SH-SY5Y (cell line): ENCODE data around the gene PIGW.

ENCODE experiments used
- GATA2 ChIP-seq: IDR thresholded peaks from 2 replicates; pipeline ENCODE4 v1.6.1; 2011; ENCODE audit warnings: mild to moderate bottlenecking, low read depth, low read length
- GATA3 ChIP-seq: IDR thresholded peaks from 2 replicates; pipeline ENCODE4 v1.6.1; 2011; ENCODE audit warnings: low read depth, mild to moderate bottlenecking, low read length, moderate library complexity

The PIGW gene

GRCh38 chr17:36534840-36535668 lies at the start of gene PIGW, which contains the start of gene MYO19:
TSS of gene PIGW (plus strand) at chr17:36534987. CDS start at chr17:36537102, 2,115 bp downstream.
TSS of gene MYO19 (minus strand) at chr17:36534868. CDS start at chr17:36532538, 2,330 bp downstream.
- TF ChIP-seq GATA2 (no peak), GATA3 (no peak)

- no peak for TF ChIP-seq GATA3
- TF ChIP-seq GATA2: no peak
Measured at GRCh38 chr17:36485027-36485426, 49.8 kb upstream of the PIGW start.

- TF ChIP-seq GATA3 (no peak), GATA2 (no peak)
Measured at GRCh38 chr17:36485805-36486203, 49.0 kb upstream of the PIGW start.

- TF ChIP-seq GATA3 (no peak), GATA2 (peak; percentile 47; the same call in 1 of the 2 replicates)
Measured at GRCh38 chr17:36486204-36487194, 48.3 kb upstream of the PIGW start, which contains the start of gene ZNHIT3. TSS of gene ZNHIT3 (plus strand) at chr17:36486681. CDS start at chr17:36486700, 19 bp downstream.

- TF ChIP-seq GATA3 (no peak), GATA2 (no peak)
Measured at GRCh38 chr17:36493956-36494355, 40.8 kb upstream of the PIGW start.

GRCh38 chr17:36494674-36495073 lies 40.1 kb upstream of the PIGW start:
- TF ChIP-seq GATA3: no peak
- no peak for TF ChIP-seq GATA2

GRCh38 chr17:36495076-36495578 lies 39.7 kb upstream of the PIGW start:
- TF ChIP-seq GATA3 (no peak), GATA2 (no peak)

- TF ChIP-seq GATA2 (no peak), GATA3 (no peak)
Measured at GRCh38 chr17:36496018-36496789, 38.6 kb upstream of the PIGW start.

GRCh38 chr17:36498155-36498554 lies 36.6 kb upstream of the PIGW start:
- TF ChIP-seq GATA2: no peak
- TF ChIP-seq GATA3: no peak

- TF ChIP-seq GATA3 (no peak; the same call in 1 of the 2 replicates), GATA2 (peak; percentile 80)
Measured at GRCh38 chr17:36498560-36499300, 36.1 kb upstream of the PIGW start.

GRCh38 chr17:36500745-36501225 lies 34.0 kb upstream of the PIGW start:
- no peak for TF ChIP-seq GATA3
- no peak for TF ChIP-seq GATA2

- TF ChIP-seq GATA2: no peak
- no peak for TF ChIP-seq GATA3
Measured at GRCh38 chr17:36501351-36501750, 33.4 kb upstream of the PIGW start.
